ENCODE results near the gene IPCEF1.

- TF ChIP-seq, protein P1, sequence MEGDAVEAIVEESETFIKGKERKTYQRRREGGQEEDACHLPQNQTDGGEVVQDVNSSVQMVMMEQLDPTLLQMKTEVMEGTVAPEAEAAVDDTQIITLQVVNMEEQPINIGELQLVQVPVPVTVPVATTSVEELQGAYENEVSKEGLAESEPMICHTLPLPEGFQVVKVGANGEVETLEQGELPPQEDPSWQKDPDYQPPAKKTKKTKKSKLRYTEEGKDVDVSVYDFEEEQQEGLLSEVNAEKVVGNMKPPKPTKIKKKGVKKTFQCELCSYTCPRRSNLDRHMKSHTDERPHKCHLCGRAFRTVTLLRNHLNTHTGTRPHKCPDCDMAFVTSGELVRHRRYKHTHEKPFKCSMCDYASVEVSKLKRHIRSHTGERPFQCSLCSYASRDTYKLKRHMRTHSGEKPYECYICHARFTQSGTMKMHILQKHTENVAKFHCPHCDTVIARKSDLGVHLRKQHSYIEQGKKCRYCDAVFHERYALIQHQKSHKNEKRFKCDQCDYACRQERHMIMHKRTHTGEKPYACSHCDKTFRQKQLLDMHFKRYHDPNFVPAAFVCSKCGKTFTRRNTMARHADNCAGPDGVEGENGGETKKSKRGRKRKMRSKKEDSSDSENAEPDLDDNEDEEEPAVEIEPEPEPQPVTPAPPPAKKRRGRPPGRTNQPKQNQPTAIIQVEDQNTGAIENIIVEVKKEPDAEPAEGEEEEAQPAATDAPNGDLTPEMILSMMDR (IDR thresholded peaks at IDR 0.05; ENCODE audit: control extremely low read depth in 1 of 3, insufficient read depth in 1 of 3, low read depth in 1 of 3, low read length in 3 of 3), result no peak
- TF ChIP-seq CREB1 (IDR thresholded peaks at IDR 0.05), result no peak
- TF ChIP-seq PHF8 (conservative IDR thresholded peaks at IDR 0.05; ENCODE audit: low read depth, low read length), result no peak
- TF ChIP-seq BCL11A (IDR thresholded peaks at IDR 0.05; ENCODE audit: low read depth in 2 of 2, low read length in 2 of 2), result no peak
- TF ChIP-seq EZH2 (IDR thresholded peaks at IDR 0.05; ENCODE audit: low read depth, low read length, severe bottlenecking), result no peak
- no peak for TF ChIP-seq TAF1 (IDR thresholded peaks at IDR 0.05; ENCODE audit: low read depth, low read length)
These were observed 123.2 kb downstream of the IPCEF1 start for GRCh38 chr6:154233383-154233782.
